Measurements from ENCODE around the gene PTCD2.

Gene PTCD2

DNA sequence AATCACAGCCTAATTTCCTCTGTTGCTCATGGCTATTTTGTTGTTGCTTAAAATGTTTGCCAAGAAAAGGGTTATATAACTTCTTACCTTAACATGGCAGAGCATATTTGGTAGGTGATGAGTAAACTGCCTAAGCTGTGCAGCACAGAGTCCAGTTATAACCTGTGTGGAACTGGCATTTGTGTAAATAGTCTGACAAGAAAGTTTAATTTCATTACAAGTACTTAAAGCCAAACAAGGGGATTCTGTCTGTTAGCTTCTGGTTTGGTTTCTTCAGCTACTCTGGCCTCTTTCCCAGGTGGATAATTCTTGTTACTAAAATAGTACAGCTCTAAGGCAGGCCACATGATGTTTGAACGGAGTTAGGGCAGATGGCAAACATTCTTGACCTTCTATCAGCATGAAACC, 72.2 kb downstream of the PTCD2 start:
- H3K27ac ChIP-seq (replicated peaks), result no peak overlapping the region
- H3K27me3 ChIP-seq (ENCODE audit: insufficient read depth, poor library complexity, severe bottlenecking), result no peaks in the 10 kb centered on the region
- no peak for DNase-seq (ENCODE audit: low read depth in 1 of 2, low spot score in 1 of 2)
- TF ChIP-seq GABPA (IDR thresholded peaks at IDR 0.05; ENCODE audit: low read depth), result no peak
- TF ChIP-seq, protein P1, sequence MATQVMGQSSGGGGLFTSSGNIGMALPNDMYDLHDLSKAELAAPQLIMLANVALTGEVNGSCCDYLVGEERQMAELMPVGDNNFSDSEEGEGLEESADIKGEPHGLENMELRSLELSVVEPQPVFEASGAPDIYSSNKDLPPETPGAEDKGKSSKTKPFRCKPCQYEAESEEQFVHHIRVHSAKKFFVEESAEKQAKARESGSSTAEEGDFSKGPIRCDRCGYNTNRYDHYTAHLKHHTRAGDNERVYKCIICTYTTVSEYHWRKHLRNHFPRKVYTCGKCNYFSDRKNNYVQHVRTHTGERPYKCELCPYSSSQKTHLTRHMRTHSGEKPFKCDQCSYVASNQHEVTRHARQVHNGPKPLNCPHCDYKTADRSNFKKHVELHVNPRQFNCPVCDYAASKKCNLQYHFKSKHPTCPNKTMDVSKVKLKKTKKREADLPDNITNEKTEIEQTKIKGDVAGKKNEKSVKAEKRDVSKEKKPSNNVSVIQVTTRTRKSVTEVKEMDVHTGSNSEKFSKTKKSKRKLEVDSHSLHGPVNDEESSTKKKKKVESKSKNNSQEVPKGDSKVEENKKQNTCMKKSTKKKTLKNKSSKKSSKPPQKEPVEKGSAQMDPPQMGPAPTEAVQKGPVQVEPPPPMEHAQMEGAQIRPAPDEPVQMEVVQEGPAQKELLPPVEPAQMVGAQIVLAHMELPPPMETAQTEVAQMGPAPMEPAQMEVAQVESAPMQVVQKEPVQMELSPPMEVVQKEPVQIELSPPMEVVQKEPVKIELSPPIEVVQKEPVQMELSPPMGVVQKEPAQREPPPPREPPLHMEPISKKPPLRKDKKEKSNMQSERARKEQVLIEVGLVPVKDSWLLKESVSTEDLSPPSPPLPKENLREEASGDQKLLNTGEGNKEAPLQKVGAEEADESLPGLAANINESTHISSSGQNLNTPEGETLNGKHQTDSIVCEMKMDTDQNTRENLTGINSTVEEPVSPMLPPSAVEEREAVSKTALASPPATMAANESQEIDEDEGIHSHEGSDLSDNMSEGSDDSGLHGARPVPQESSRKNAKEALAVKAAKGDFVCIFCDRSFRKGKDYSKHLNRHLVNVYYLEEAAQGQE (IDR thresholded peaks at IDR 0.05; ENCODE audit: insufficient replicate concordance, low read depth), result no peak
- TF ChIP-seq, protein P2, sequence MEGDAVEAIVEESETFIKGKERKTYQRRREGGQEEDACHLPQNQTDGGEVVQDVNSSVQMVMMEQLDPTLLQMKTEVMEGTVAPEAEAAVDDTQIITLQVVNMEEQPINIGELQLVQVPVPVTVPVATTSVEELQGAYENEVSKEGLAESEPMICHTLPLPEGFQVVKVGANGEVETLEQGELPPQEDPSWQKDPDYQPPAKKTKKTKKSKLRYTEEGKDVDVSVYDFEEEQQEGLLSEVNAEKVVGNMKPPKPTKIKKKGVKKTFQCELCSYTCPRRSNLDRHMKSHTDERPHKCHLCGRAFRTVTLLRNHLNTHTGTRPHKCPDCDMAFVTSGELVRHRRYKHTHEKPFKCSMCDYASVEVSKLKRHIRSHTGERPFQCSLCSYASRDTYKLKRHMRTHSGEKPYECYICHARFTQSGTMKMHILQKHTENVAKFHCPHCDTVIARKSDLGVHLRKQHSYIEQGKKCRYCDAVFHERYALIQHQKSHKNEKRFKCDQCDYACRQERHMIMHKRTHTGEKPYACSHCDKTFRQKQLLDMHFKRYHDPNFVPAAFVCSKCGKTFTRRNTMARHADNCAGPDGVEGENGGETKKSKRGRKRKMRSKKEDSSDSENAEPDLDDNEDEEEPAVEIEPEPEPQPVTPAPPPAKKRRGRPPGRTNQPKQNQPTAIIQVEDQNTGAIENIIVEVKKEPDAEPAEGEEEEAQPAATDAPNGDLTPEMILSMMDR (IDR thresholded peaks at IDR 0.05; ENCODE audit: insufficient read depth, low read length), result no peak
- no peak for TF ChIP-seq POLR2AphosphoS5 (IDR thresholded peaks at IDR 0.05; ENCODE audit: low read depth)
- no peak for TF ChIP-seq SPI1 (IDR thresholded peaks at IDR 0.05; ENCODE audit: borderline replicate concordance, low read depth)
- H3K4me3 ChIP-seq (replicated peaks; ENCODE audit: insufficient read depth, low read length), result no peak overlapping the region

DNA sequence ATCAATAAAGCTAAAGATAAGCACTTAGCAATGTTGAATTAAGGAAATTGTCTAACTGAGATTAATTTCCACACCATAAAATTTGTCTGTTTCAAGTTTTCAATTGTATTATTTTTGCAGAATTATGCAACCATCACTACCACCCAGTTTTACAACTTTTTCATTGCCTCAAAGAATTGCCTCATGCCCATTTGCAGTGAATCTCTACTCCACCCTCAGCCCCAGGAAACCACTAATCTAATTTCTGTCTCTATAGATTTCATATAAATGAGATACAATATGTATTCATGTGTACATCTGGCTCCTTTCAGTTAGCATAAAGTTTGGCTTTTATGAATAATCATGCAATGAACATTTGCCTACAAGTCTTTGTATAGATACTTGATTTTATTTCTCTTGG, 72.9 kb downstream of the PTCD2 start:
- Histone ChIP-seq H3K27ac (replicated peaks) (no peak overlapping the region), H3K4me3 (replicated peaks; ENCODE audit: insufficient read depth, low read length) (no peak overlapping the region), H3K27me3 (ENCODE audit: insufficient read depth, poor library complexity, severe bottlenecking) (no peaks in the 10 kb centered on the region)
- TF ChIP-seq SPI1 (IDR thresholded peaks at IDR 0.05; ENCODE audit: borderline replicate concordance, low read depth), result no peak
- TF ChIP-seq, protein P1 (IDR thresholded peaks at IDR 0.05; ENCODE audit: insufficient replicate concordance, low read depth), result no peak
- no peak for DNase-seq (ENCODE audit: low read depth in 1 of 2, low spot score in 1 of 2)

DNA sequence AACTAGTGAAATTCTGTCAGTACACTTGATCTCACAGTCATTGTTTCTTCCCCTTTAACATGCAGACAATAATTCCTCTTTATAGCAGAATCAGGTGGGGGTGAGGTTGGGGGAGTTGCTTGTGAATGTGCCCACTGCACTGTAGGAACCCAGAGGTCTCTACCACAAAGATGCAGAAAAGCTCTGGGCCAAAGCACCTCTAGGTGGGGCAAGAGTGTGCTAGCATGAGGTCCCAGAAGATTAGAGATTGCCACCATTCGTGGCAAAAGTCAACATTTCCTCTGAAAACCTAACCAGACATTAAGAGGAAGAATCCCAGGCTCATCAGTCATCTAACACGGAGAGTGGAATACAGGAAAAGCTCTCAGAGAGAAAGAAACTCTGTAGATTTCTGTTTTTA, 74.5 kb downstream of the PTCD2 start:
- peak in 1 of 2 experiments; percentile 1 for DNase-seq (ENCODE audit: low read depth in 1 of 2, low spot score in 1 of 2)
- no peak overlapping the region for H3K27ac ChIP-seq (replicated peaks)
- H3K4me3 ChIP-seq (replicated peaks; ENCODE audit: insufficient read depth, low read length), result no peak overlapping the region
- TF ChIP-seq, protein P1 (IDR thresholded peaks at IDR 0.05; ENCODE audit: insufficient replicate concordance, low read depth), result no peak
- no peak for TF ChIP-seq POLR2AphosphoS5 (IDR thresholded peaks at IDR 0.05; ENCODE audit: low read depth)
- TF ChIP-seq, protein P2 (IDR thresholded peaks at IDR 0.05; ENCODE audit: insufficient read depth, low read length), result no peak
- no peak for TF ChIP-seq SPI1 (IDR thresholded peaks at IDR 0.05; ENCODE audit: borderline replicate concordance, low read depth)
- no peak for TF ChIP-seq GABPA (IDR thresholded peaks at IDR 0.05; ENCODE audit: low read depth)
- no peaks in the 10 kb centered on the region for H3K27me3 ChIP-seq (ENCODE audit: insufficient read depth, poor library complexity, severe bottlenecking)

DNA sequence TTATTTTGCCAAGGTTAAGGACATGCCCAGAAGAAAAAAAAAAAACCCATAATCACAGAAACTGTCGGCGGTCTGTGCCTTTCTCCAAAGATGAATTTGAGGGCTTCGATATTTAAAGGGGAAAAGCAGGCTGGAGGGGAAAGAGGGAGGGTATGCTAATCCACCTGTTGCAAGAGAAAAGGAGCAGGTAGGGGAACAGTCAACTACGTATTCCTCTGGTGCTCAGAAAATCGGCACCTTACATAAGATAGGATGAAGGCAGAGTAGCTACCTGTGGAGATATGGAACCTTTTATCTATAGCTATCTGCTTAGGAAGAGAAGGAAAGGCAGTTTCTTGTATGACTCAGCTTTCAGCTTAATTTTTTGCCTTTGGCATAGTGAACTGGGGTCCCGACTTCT, 77.7 kb downstream of the PTCD2 start:
- TF ChIP-seq, protein P1 (IDR thresholded peaks at IDR 0.05; ENCODE audit: insufficient replicate concordance, low read depth), result no peak
- TF ChIP-seq, protein P2 (IDR thresholded peaks at IDR 0.05; ENCODE audit: insufficient read depth, low read length), result no peak
- no peak for TF ChIP-seq SPI1 (IDR thresholded peaks at IDR 0.05; ENCODE audit: borderline replicate concordance, low read depth)
- no peak for TF ChIP-seq POLR2AphosphoS5 (IDR thresholded peaks at IDR 0.05; ENCODE audit: low read depth)
- no peak for TF ChIP-seq GABPA (IDR thresholded peaks at IDR 0.05; ENCODE audit: low read depth)
- H3K27me3 ChIP-seq (ENCODE audit: insufficient read depth, poor library complexity, severe bottlenecking), result no peaks in the 10 kb centered on the region
- H3K27ac ChIP-seq (replicated peaks), result no peak overlapping the region
- no peak for DNase-seq (ENCODE audit: low read depth in 1 of 2, low spot score in 1 of 2)
- no peak overlapping the region for H3K4me3 ChIP-seq (replicated peaks; ENCODE audit: insufficient read depth, low read length)

All from HL-60 (cell line).